ENCODE measurements around the gene CDC73. TPM values are rescaled to one million over a fixed set of nuclear protein-coding genes. Genes with fewer than 3 reads are reported as not detected.

The CDC73 gene
- total and polyA plus RNA-seq, 9 of the 15 experiments (the other 6 are each of a cell fraction or from before 2014, with no cell fraction given) = 19.0 to 61.7 (median 30.1) TPM

GRCh38 chr1:193121616-193122593 is at the start of gene CDC73 (continued):
- TF ChIP-seq CEBPB (tag; IDR thresholded peaks at IDR 0.05) (no peak), SAFB (IDR thresholded peaks at IDR 0.05; ENCODE audit: borderline replicate concordance, low read depth, low read length) (peak; percentile 75), FOXK1 (CRISPR knock-in tag; IDR thresholded peaks at IDR 0.05; ENCODE audit: borderline replicate concordance) (no peak), ZBED1 (IDR thresholded peaks at IDR 0.05) (0 out of 2 replicates have a peak, but pooled peaks have one; percentile 67), PCBP1 (IDR thresholded peaks at IDR 0.05; ENCODE audit: low read depth, low read length, poor library complexity, severe bottlenecking) (peak; percentile 92), SMAD3 (CRISPR knock-in tag; conservative IDR thresholded peaks at IDR 0.05) (no peak), FOXP1 (CRISPR knock-in tag; IDR thresholded peaks at IDR 0.05) (no peak), E2F6 (IDR thresholded peaks at IDR 0.05; ENCODE audit: borderline replicate concordance in 1 of 2, extremely low read depth in 1 of 2, insufficient read depth in 1 of 2, insufficient read length in 1 of 2, low read depth in 1 of 2, low read length in 1 of 2, poor library complexity in 1 of 2, severe bottlenecking in 1 of 2) (peak; percentile 76 to 79), BRCA1 (IDR thresholded peaks at IDR 0.05) (no peak), BRCA1 (CRISPR knock-in tag; IDR thresholded peaks at IDR 0.05) (no peak), LEF1 (IDR thresholded peaks at IDR 0.05) (peak; percentile 32), POLR2B (IDR thresholded peaks at IDR 0.05; ENCODE audit: low read depth, partially characterized antibody) (peak; percentile 96), ZBTB49 (CRISPR knock-in tag; IDR thresholded peaks at IDR 0.05; ENCODE audit: borderline replicate concordance) (peak; percentile 83; the same call in 1 of the 2 replicates), ZNF184 (CRISPR knock-in tag; IDR thresholded peaks at IDR 0.05) (no peak), CBX5 (IDR thresholded peaks at IDR 0.05; ENCODE audit: borderline replicate concordance, low read depth) (no peak), TFAP4 (CRISPR knock-in tag; IDR thresholded peaks at IDR 0.05; ENCODE audit: borderline replicate concordance) (peak; percentile 99), BCLAF1 (IDR thresholded peaks at IDR 0.05; ENCODE audit: borderline replicate concordance in 1 of 2, control insufficient read depth in 1 of 2, low read depth in 2 of 2, low read length in 1 of 2) (peak in 1 of 2 experiments; percentile 89; a peak in 2 of 4 replicates)
